ENCODE data around the gene GARNL3.

GRCh38 chr9:127237801-127238200, 26.8 kb upstream of the GARNL3 start:
- TF ChIP-seq, protein P1, sequence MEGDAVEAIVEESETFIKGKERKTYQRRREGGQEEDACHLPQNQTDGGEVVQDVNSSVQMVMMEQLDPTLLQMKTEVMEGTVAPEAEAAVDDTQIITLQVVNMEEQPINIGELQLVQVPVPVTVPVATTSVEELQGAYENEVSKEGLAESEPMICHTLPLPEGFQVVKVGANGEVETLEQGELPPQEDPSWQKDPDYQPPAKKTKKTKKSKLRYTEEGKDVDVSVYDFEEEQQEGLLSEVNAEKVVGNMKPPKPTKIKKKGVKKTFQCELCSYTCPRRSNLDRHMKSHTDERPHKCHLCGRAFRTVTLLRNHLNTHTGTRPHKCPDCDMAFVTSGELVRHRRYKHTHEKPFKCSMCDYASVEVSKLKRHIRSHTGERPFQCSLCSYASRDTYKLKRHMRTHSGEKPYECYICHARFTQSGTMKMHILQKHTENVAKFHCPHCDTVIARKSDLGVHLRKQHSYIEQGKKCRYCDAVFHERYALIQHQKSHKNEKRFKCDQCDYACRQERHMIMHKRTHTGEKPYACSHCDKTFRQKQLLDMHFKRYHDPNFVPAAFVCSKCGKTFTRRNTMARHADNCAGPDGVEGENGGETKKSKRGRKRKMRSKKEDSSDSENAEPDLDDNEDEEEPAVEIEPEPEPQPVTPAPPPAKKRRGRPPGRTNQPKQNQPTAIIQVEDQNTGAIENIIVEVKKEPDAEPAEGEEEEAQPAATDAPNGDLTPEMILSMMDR (IDR thresholded peaks at IDR 0.05), result no peak
- no peak for TF ChIP-seq POLR2AphosphoS5 (IDR thresholded peaks at IDR 0.05)
